Thymus (tissue), 11 donors: Measurements from ENCODE around the gene MEGF10. TPM values are rescaled to one million over a fixed set of nuclear protein-coding genes. Genes with fewer than 3 reads are reported as not detected.
A peak's percentile ranks its signal among the peaks of the same experiment; 100 is the strongest.

Source experiments
- DNase-seq, 9 donors: peaks; one replicate each; pipeline ENCODE4 v3.0.0-alpha.2; 2013; ENCODE audit warnings: low spot score in 9 of 9, low read depth in 6 of 9, missing footprints in 1 of 9
- H3K27ac ChIP-seq, 2 donors: one replicate each; pipeline ENCODE4 v1.5.1; 2013; ENCODE audit warnings: control low read depth in 1 of 2, low read depth in 1 of 2, low read length in 1 of 2, mild to moderate bottlenecking in 1 of 2, moderate library complexity in 1 of 2
- H3K27me3 ChIP-seq, 2 donors: one replicate each; pipeline ENCODE4 v1.5.1; 2013; ENCODE audit warnings: low read length in 1 of 2; ENCODE audit not compliant: control insufficient read depth in 2 of 2, insufficient read depth in 1 of 2
- H3K36me3 ChIP-seq, 2 donors: one replicate each; pipeline ENCODE4 v1.5.1; 2013; ENCODE audit warnings: low read length in 1 of 2, mild to moderate bottlenecking in 1 of 2, moderate library complexity in 1 of 2; ENCODE audit not compliant: control insufficient read depth in 2 of 2, insufficient read depth in 2 of 2
- H3K4me1 ChIP-seq, 2 donors: one replicate each; pipeline ENCODE4 v1.5.1; 2013; ENCODE audit warnings: low read length in 2 of 2; ENCODE audit not compliant: control insufficient read depth in 2 of 2, insufficient read depth in 2 of 2
- H3K4me3 ChIP-seq, 2 donors: one replicate each; pipeline ENCODE4 v1.5.1; 2013; ENCODE audit warnings: low read length in 2 of 2, control low read depth in 1 of 2, mild to moderate bottlenecking in 1 of 2
- H3K9me3 ChIP-seq, 2 donors: one replicate each; pipeline ENCODE4 v1.5.1; 2013; ENCODE audit warnings: low read length in 1 of 2, mild to moderate bottlenecking in 1 of 2; ENCODE audit not compliant: control insufficient read depth in 2 of 2, insufficient read depth in 1 of 2
- WGBS: extraction: QIAGEN DNeasy Blood & Tissue Kit; methylation state at CpG from one replicate; pipeline ENCODE4 v1.1.7; 2013; 5-methylcytosine and 5-hydroxymethylcytosine counted together
- polyA plus RNA-seq: library from polyadenylated mRNA; stranded (reverse); fragments of 200-250 nt; gene quantifications from one replicate; pipeline ENCODE4 v1.2.3, GENCODE V29; 2013
- total RNA-seq: library from RNA; stranded (reverse); fragments of 120-200 nt; gene quantifications from one replicate; pipeline ENCODE4 v1.2.4, GENCODE V29; 2013
- donor health status: healthy.

The MEGF10 gene
- total and polyA plus RNA-seq, 2 donors = 0.32 to 1.1 TPM

DNA sequence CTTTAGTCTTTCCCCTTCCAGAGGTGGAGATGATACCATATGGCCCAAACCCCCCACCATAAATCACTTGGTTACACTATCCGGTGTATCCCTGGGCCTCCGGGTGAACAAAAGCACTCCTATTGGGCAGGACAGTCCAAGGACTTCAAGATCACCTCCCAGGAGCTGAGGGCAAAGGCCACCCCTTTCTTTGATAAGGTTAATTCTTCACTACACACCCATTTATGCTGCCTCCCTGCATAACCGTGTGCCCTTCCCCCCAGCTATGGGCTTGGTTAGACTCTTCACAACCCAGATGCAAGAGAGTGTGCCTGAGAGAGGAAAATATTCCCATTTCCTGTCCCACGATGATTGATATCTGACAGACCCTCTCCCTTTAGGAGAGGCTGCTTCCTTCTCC, 162.0 kb downstream of the MEGF10 start:
- DNase-seq = no peak
- no peak overlapping the region for H3K27ac ChIP-seq
- H3K4me3 ChIP-seq = no peak overlapping the region
- H3K36me3 ChIP-seq = no peaks in the 10 kb centered on the region
- H3K9me3 ChIP-seq = no peaks in the 10 kb centered on the region
- no peaks in the 10 kb centered on the region for H3K4me1 ChIP-seq
- no peaks in the 10 kb centered on the region for H3K27me3 ChIP-seq
- 91% methylated on average over 4 of the region's 4 CpGs for WGBS

DNA sequence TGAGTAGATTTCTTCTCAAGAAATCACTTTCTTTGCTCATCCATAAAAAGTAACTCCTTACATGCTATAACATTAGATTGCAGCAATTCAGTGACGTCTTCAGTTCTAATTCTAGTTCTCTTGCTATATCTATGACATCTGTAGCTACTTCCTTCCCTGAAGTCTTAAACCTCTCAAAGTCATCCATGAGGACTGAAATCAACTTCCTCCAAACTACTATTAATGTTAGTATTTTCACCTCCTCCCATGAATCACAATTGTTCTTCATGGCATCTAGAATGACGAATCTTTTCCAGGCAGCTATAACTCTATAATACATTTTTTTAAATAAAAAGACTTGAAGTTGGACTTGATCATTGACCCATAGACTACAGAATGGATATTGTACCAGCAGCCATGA, 180.6 kb downstream of the MEGF10 start:
- WGBS = 40% methylated on average over 2 of the region's 2 CpGs
- no peaks in the 10 kb centered on the region for H3K27me3 ChIP-seq
- no peak overlapping the region for H3K27ac ChIP-seq
- no peaks in the 10 kb centered on the region for H3K4me1 ChIP-seq
- DNase-seq = no peak
- H3K36me3 ChIP-seq = no peaks in the 10 kb centered on the region
- no peak overlapping the region for H3K4me3 ChIP-seq
- no peaks in the 10 kb centered on the region for H3K9me3 ChIP-seq

DNA sequence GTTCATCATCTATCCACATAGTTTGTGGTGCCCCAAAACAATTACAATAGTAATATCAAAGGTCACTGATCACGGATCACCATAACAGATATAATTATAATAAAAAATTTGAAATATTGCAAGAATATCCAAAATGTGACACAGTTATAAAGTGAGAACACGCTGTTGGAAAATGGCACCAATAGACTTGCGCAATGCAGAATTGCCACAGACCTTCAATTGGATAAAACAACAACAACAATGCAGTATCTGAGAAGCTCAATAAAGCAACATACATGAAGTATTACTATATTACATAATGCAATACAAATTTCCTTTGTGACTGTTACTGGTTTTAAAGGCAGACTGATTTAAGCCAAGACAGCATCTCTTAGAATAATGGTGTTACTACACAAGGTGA, 182.1 kb downstream of the MEGF10 start:
- Histone ChIP-seq H3K27me3 (no peaks in the 10 kb centered on the region), H3K27ac (no peak overlapping the region), H3K4me1 (no peaks in the 10 kb centered on the region), H3K36me3 (no peaks in the 10 kb centered on the region), H3K9me3 (no peaks in the 10 kb centered on the region), H3K4me3 (no peak overlapping the region)
- 97% methylated on average over 3 of the region's 3 CpGs for WGBS
- DNase-seq = no peak

DNA sequence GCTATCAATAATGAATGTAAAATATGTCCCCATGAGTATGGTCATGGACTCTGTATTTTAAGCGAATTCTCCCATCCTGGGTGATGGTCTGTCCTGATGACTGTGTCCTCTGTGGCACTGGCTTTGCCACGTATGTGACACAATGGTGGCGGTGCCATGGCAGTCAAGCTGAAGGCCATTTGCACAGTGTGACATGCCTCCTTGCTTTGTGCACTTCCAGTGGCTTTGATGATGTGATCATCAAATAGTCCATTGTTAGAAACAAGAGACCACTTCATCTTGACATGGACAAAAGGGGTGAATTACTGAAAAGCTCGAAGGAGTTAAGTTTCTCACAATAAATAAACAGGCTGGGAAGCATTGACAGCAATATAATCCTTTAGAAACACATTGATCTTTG, 195.9 kb downstream of the MEGF10 start:
- no peak overlapping the region for H3K4me3 ChIP-seq
- no peak overlapping the region for H3K27ac ChIP-seq
- no peaks in the 10 kb centered on the region for H3K4me1 ChIP-seq
- no peaks in the 10 kb centered on the region for H3K27me3 ChIP-seq
- no peak for DNase-seq
- 91% methylated on average over 4 of the region's 4 CpGs for WGBS
- H3K36me3 ChIP-seq = no peaks in the 10 kb centered on the region
- no peaks in the 10 kb centered on the region for H3K9me3 ChIP-seq

DNA sequence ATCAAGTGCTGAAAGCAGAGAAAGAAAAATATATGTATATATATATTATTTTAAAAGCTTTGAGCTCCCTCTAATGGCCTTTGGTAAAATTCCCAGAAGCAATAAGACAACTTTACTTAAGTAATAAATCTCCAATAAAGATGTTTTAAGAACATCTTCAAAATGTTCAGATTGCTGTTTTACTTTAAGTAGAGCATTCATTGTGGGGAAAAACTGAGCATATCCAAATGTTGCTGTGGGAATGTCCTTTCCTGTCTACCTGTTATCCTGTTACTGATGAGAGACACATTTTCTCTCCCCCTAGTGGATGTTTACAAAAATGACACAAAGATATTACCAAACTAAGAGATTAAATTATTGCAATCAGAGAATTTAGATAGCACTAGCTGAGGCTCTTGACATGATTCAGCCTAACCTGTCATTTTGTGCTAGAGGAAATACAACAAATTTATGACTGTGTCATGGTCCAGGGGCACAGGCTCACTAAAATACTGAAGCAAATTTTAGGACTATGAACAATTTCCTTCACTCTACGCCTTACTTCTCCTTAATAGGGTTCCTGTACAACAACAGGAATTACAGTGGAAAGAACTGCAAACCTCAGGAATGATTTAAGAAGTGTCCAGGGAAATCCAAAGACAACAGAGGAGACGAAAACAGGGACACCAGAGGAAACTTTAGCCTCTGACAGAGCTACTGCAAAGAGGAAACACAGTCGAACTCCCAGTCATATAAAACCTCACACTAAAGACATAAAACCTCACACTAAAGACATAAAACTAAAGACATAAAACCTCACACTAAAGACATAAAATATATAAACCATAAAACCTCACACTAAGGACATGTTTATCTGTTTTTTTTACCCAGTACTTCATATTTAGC, 202.5 kb downstream of the MEGF10 start:
- H3K27ac ChIP-seq = no peak overlapping the region
- H3K9me3 ChIP-seq = no peaks in the 10 kb centered on the region
- peak; percentile 8 to 70 (median 40) for DNase-seq
- H3K4me3 ChIP-seq = no peak overlapping the region
- 82% methylated on average over 3 of the region's 3 CpGs for WGBS
- no peaks in the 10 kb centered on the region for H3K36me3 ChIP-seq
- no peaks in the 10 kb centered on the region for H3K27me3 ChIP-seq
- H3K4me1 ChIP-seq = no peaks in the 10 kb centered on the region

DNA sequence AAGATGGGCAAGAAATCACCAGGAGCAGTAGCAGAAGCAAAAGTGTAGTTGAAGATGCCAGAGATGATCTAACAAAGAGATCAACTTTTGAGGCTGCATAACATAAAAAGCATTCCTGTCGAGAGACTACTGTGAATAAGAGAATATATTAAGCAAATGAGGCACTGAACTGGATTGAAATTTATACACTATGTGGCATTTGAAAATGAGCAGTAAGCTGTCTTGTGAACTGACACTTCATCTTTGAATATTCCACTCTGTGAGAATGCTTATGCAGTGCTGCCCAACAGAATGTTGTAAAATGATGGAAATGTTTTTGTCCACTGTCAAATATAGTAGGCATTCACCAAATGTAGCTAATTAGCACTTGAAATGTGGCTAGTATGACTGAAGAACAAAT, 208.0 kb downstream of the MEGF10 start:
- WGBS = 89% methylated on average over 1 of the region's 1 CpG
- H3K27ac ChIP-seq = no peak overlapping the region
- H3K36me3 ChIP-seq = no peaks in the 10 kb centered on the region
- no peaks in the 10 kb centered on the region for H3K9me3 ChIP-seq
- no peak for DNase-seq
- no peaks in the 10 kb centered on the region for H3K27me3 ChIP-seq
- no peak overlapping the region for H3K4me3 ChIP-seq
- H3K4me1 ChIP-seq = no peaks in the 10 kb centered on the region

DNA sequence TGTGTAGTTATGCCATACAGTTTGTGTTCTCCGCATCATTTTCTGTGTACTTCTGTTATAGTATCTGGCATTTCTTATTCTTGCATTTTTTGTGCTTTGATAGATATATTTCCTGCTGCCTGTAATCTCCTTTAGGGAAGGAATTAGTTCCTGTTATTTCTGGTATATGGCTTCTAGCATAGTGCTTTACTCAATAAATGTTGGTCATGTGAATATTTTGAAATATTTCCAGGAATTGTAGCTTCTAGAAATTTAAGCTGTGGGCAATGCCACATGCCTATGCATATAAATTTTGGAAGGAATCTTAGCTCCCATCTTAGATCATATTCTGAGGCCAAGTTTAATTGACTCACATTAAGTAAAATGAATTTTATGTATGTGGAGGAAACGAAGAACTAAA, 215.3 kb downstream of the MEGF10 start:
- no peak overlapping the region for H3K27ac ChIP-seq
- H3K27me3 ChIP-seq = no peaks in the 10 kb centered on the region
- no peaks in the 10 kb centered on the region for H3K9me3 ChIP-seq
- H3K36me3 ChIP-seq = no peaks in the 10 kb centered on the region
- no peak overlapping the region for H3K4me3 ChIP-seq
- 95% methylated on average over 2 of the region's 2 CpGs for WGBS
- no peak for DNase-seq
- H3K4me1 ChIP-seq = no peaks in the 10 kb centered on the region

DNA sequence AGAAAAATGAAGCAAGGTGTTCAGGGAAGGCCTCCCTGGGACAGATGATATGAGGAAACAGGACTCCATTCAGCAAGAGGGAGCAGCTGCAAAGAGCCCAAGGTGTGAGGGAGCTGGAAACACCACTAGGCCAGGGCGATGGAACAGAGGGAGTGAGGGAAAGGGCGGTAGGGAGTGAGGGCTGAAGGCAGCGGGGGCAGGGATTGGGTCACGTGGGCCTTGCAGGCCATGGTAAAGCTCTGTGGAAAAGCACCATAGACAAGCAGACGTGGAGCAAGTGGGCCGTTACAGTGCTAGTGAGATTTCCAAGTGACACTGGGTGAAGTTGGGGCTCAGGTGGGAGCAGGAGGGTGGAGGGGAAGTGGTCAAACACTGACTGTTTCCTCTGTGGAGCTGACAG, 216.0 kb downstream of the MEGF10 start:
- no peak for DNase-seq
- Histone ChIP-seq H3K27me3 (no peaks in the 10 kb centered on the region), H3K9me3 (no peaks in the 10 kb centered on the region), H3K4me3 (no peak overlapping the region), H3K4me1 (no peaks in the 10 kb centered on the region), H3K36me3 (no peaks in the 10 kb centered on the region), H3K27ac (no peak overlapping the region)
- 92% methylated on average over 6 of the region's 6 CpGs for WGBS

DNA sequence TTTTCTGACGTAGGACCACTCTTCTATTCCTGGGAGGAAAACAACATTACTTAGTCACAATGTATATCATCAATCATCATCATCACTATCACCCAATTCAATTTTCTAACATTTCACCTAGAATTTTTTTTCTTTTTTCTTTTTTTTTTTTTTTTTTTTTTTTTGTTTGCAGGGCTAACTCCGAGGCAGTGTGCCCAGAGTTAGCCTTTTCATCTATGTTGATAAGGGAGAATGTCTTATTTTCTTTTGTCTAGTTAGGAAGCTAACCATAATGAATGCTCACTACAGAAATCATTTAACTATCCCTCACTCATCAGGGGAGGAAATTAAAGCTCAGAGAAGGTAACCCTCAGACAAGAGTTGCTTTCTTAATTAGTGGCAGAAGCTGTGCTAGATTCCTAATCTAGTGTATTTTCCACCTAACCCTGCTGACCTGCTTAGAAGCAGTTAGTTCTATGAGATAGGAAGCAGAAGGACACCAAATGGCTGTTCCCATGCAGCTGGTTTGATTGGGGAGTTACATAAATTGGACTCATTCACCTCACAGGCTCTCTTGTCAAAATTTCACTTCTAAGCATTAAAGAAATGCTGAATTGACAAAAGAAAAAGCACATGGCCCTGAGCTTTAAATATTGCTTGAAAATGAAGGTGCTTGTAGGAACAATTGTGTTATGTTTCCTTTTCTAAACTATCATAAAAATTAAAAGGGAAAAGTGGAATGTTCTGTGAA, 218.2 kb downstream of the MEGF10 start:
- Histone ChIP-seq H3K27ac (no peak overlapping the region), H3K27me3 (no peaks in the 10 kb centered on the region), H3K4me3 (no peak overlapping the region), H3K36me3 (no peaks in the 10 kb centered on the region), H3K4me1 (no peaks in the 10 kb centered on the region), H3K9me3 (no peaks in the 10 kb centered on the region)
- WGBS = 98% methylated on average over 2 of the region's 2 CpGs
- DNase-seq = no peak
